HFFc6 (cell line): ENCODE measurements around the gene HOXD9. TPM values are rescaled to one million over a fixed set of nuclear protein-coding genes. Genes with fewer than 3 reads are reported as not detected.

Source experiments
- DNase-seq: peaks from one replicate; pipeline ENCODE4 v3.0.0-alpha.2; 2018
- H3K27ac Mint-ChIP-seq: 2 replicates; pipeline ENCODE4 v1.8.0; 2020; ENCODE audit warnings: mild to moderate bottlenecking, mixed read lengths
- H3K27me3 Mint-ChIP-seq: 2 replicates; pipeline ENCODE4 v1.8.0; 2021; ENCODE audit warnings: mild to moderate bottlenecking, moderate library complexity, mixed read lengths; ENCODE audit not compliant: insufficient read depth
- H3K36me3 Mint-ChIP-seq: 2 replicates; pipeline ENCODE4 v1.8.0; 2021; ENCODE audit warnings: low read depth, mixed read lengths
- H3K4me1 Mint-ChIP-seq: 2 replicates; pipeline ENCODE4 v1.8.0; 2020; ENCODE audit warnings: low read depth, mixed read lengths
- H3K4me3 Mint-ChIP-seq: 2 replicates; pipeline ENCODE4 v1.8.0; 2020; ENCODE audit warnings: mild to moderate bottlenecking, moderate library complexity, mixed read lengths
- H3K9me3 Mint-ChIP-seq: 2 replicates; pipeline ENCODE4 v1.8.0; 2020; ENCODE audit warnings: mild to moderate bottlenecking, mixed read lengths
- CTCF ChIP-seq: fragments of 200-600 bp; sonication (generic); IDR thresholded peaks from 2 replicates; pipeline ENCODE4 v1.5.0; 2021; ENCODE audit warnings: antibody characterized with exemption, mild to moderate bottlenecking
- total RNA-seq, 6 experiments: library from RNA; stranded (reverse); fragmentation: NEBNext Ultra II Directional; extraction: Animal tissue kit (Norgen Biotek cat#: 25700); gene quantifications; 2 replicates in 1 of 6; 3 replicates in 5 of 6; pipeline ENCODE4 v1.2.3, GENCODE V29; 2021

HOXD9 gene
- total RNA-seq, 6 experiments from 2014 or later, result 2.1 to 2.7 (median 2.4) TPM

DNA sequence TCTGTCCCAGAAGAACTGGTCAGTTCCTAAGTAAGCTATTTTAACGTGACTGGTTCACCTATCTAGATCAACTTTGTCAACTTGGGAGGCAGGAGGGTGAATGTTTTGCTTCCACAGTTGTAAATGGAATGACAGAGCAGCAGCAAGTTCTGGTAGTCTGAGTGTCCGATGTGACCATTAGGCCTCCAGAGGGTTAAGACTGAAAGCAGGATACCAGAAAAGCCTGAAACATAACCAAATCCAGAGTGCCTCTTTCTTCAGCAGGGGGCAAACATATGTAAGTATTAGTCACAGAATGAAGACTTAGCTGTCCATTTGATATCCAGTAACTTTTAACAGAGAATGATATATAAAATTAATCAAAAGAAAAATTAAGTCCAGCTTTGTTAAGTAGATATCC is 43.8 kb downstream of the HOXD9 start:
- no peak for TF ChIP-seq CTCF
- H3K4me3 Mint-ChIP-seq, result no peak overlapping the region
- peaks cover 8% of the 10 kb centered on the region for H3K9me3 Mint-ChIP-seq
- H3K36me3 Mint-ChIP-seq, result peaks cover 8% of the 10 kb centered on the region; the same call in 1 of the 2 replicates
- H3K27me3 Mint-ChIP-seq, result peaks cover 62% of the 10 kb centered on the region
- H3K27ac Mint-ChIP-seq, result no peak overlapping the region
- peaks cover 12% of the 10 kb centered on the region for H3K4me1 Mint-ChIP-seq
- DNase-seq, result no peak

DNA sequence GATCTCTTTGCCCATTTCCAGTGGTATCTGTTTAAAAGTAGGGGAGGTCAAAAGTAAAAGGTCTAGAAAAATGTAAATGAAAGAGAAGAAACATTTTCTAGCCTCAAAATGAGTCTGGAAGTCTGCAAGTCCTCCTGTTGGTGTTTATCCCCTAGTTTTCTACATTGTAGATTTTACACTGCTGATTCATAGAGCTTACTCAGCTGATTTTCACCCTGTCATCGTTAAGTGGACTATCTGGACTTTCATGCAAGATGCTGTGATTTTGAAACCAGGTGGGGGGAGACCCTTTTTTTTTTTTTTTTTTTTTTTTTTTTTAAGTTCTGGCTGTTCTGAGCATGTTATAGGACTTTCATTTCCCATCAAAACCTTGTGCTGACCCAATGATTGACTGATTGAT is 44.9 kb downstream of the HOXD9 start:
- no peak overlapping the region for H3K27ac Mint-ChIP-seq
- TF ChIP-seq CTCF, result no peak
- peaks cover under 1% of the 10 kb centered on the region for H3K4me1 Mint-ChIP-seq
- no peak for DNase-seq
- H3K36me3 Mint-ChIP-seq, result peaks cover 9% of the 10 kb centered on the region; the same call in 1 of the 2 replicates
- peaks cover 8% of the 10 kb centered on the region for H3K9me3 Mint-ChIP-seq
- H3K27me3 Mint-ChIP-seq, result peaks cover 55% of the 10 kb centered on the region
- no peak overlapping the region for H3K4me3 Mint-ChIP-seq

- Mint-ChIP-seq H3K9me3 (peaks cover 3% of the 10 kb centered on the region), H3K4me3 (no peak overlapping the region), H3K27me3 (peaks cover 53% of the 10 kb centered on the region), H3K4me1 (no peaks in the 10 kb centered on the region), H3K36me3 (peaks cover 8% of the 10 kb centered on the region; the same call in 1 of the 2 replicates), H3K27ac (no peak overlapping the region)
- no peak for DNase-seq
- no peak for TF ChIP-seq CTCF
Measured at GRCh38 chr2:176169181-176169580, 46.7 kb downstream of the HOXD9 start.

DNA sequence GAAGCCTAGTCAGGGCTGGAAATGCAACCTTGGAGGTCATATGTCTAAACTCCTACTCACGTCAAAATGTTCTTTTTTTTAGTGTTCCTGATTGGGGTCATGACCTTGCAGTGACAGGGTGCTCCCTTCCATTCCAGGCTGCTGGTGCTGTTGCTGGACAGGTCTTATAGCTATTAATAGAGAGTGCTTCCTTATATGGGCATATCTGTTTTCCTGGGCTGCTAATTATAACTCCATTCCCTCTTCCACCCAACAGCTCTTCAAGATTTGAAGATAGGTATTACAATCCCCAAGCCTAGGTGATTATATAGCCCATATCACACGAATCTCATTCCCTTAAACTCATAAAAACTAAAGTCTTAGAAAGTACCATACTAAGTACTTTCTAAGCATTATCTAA is 47.2 kb downstream of the HOXD9 start:
- no peak overlapping the region for H3K27ac Mint-ChIP-seq
- DNase-seq, result no peak
- peaks cover 53% of the 10 kb centered on the region for H3K27me3 Mint-ChIP-seq
- peaks cover 5% of the 10 kb centered on the region; the same call in 1 of the 2 replicates for H3K36me3 Mint-ChIP-seq
- TF ChIP-seq CTCF, result no peak
- H3K4me3 Mint-ChIP-seq, result no peak overlapping the region
- H3K9me3 Mint-ChIP-seq, result no peaks in the 10 kb centered on the region
- H3K4me1 Mint-ChIP-seq, result no peaks in the 10 kb centered on the region

- Mint-ChIP-seq H3K4me3 (no peak overlapping the region), H3K27ac (no peak overlapping the region), H3K9me3 (no peaks in the 10 kb centered on the region), H3K27me3 (peaks cover 54% of the 10 kb centered on the region), H3K4me1 (no peaks in the 10 kb centered on the region), H3K36me3 (peaks cover 5% of the 10 kb centered on the region; the same call in 1 of the 2 replicates)
- no peak for TF ChIP-seq CTCF
- no peak for DNase-seq
Measured at GRCh38 chr2:176170602-176171305, 48.2 kb downstream of the HOXD9 start.
